ENCODE data around the gene ICE2. TPM values are rescaled to one million over a fixed set of nuclear protein-coding genes. Genes with fewer than 3 reads are reported as not detected.

The ICE2 gene
- total and polyA plus RNA-seq, 11 donors: 8.4 to 28.8 (median 21.6) TPM

DNA sequence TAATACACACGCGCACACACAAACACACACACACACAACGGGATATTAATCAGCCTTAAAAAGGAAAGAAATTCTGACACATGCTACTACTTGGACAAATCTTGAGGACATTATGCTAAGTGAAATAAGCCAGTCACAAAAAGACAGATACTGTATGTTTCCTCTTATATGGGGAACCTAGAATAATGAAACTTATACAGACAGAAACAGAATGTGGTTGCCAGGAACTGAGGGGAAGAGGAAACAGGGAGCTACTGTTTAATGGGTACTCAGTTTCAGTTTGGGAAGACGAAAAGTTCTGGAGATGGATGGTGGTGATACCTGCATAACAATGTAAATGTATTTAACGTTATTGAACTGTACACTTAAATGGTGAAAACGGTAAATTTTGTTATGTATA is 20.2 kb downstream of the ICE2 start:
- Histone ChIP-seq H3K4me3 (no peak overlapping the region), H3K36me3 (peaks cover 0 to 81% (median 38%) of the 10 kb centered on the region in 9 donors), H3K27ac (peak overlapping the region in 1 of 12 donors; percentile 13), H3K4me1 (peaks cover 0 to 6% (median 0%) of the 10 kb centered on the region in 12 donors), H3K9me3 (no peaks in the 10 kb centered on the region), H3K27me3 (no peaks in the 10 kb centered on the region)
- DNase-seq: no peak
- no peak for ATAC-seq
- TF ChIP-seq POLR2A (IDR thresholded peaks at IDR 0.05): no peak
- TF ChIP-seq, protein P1, sequence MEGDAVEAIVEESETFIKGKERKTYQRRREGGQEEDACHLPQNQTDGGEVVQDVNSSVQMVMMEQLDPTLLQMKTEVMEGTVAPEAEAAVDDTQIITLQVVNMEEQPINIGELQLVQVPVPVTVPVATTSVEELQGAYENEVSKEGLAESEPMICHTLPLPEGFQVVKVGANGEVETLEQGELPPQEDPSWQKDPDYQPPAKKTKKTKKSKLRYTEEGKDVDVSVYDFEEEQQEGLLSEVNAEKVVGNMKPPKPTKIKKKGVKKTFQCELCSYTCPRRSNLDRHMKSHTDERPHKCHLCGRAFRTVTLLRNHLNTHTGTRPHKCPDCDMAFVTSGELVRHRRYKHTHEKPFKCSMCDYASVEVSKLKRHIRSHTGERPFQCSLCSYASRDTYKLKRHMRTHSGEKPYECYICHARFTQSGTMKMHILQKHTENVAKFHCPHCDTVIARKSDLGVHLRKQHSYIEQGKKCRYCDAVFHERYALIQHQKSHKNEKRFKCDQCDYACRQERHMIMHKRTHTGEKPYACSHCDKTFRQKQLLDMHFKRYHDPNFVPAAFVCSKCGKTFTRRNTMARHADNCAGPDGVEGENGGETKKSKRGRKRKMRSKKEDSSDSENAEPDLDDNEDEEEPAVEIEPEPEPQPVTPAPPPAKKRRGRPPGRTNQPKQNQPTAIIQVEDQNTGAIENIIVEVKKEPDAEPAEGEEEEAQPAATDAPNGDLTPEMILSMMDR (IDR thresholded peaks at IDR 0.05): no peak
- intact Hi-C loops (cut with DNase I): loop anchor here in 1 of 10 donors (10.0 kb wide), 1 partner anchor 56 kb away; no protein-coding TSS in a partner anchor
- 84 to 89% (median 88%) methylated on average over 6 of the region's 6 CpGs for WGBS, 4 donors

DNA sequence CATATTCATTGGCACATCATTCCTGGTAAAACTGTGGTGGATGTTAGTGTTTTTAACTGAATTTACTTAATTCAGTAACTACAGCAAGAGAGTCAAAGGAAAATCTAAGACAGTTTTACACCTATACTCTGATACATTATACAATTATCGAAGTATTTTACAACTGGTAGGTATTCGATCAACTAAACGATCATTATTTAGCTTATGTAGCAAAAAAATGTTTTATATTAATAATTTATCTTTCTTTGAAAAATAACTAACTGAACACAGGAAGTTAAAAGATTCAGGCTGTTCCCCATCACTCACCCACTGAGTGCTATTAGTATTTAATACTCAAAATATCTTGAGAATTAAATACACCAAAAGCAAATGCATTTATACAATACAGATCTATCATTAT is 21.0 kb downstream of the ICE2 start:
- peak overlapping the region in 1 of 12 donors; percentile 13 for H3K27ac ChIP-seq
- H3K4me1 ChIP-seq: peaks cover 0 to 6% (median 0%) of the 10 kb centered on the region in 12 donors
- intact Hi-C loops (cut with DNase I): loop anchor here in 1 of 10 donors (10.0 kb wide), 1 partner anchor 57 kb away; no protein-coding TSS in a partner anchor
- TF ChIP-seq, protein P1 (IDR thresholded peaks at IDR 0.05): no peak
- TF ChIP-seq POLR2A (IDR thresholded peaks at IDR 0.05): no peak
- H3K36me3 ChIP-seq: peaks cover 0 to 81% (median 43%) of the 10 kb centered on the region in 9 donors
- DNase-seq (no peak), ATAC-seq (no peak)
- no peak overlapping the region for H3K4me3 ChIP-seq
- no peaks in the 10 kb centered on the region for H3K27me3 ChIP-seq
- 95 to 98% (median 97%) methylated on average over 3 of the region's 3 CpGs for whole genome bisulfite sequencing, 4 donors
- no peaks in the 10 kb centered on the region for H3K9me3 ChIP-seq

DNA sequence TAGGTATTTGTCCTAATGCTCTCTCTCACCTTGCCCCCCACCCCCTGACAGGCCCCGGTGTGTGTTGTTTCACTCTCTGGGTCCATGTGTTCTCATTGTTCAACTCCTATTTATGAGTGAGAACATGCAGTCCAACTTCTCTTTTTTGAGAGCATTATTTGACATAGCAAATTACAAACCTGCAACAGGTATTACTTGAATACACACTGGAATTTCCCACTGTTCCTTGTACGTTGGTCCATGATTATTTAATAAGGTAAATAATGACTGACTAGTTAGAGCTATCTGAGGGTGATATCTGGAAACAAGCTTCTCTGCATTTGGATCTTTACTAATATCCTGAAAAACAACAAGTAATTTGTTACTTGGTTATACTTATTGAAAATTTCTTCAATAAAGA is 24.1 kb downstream of the ICE2 start:
- ATAC-seq: no peak
- intact Hi-C loops (cut with DNase I): loop anchor here in 1 of 10 donors (10.0 kb wide), 1 partner anchor 60 kb away; no protein-coding TSS in a partner anchor
- DNase-seq: no peak
- no peaks in the 10 kb centered on the region for H3K27me3 ChIP-seq
- no peak overlapping the region for H3K4me3 ChIP-seq
- peaks cover 0 to 91% (median 58%) of the 10 kb centered on the region in 9 donors for H3K36me3 ChIP-seq
- no peaks in the 10 kb centered on the region for H3K9me3 ChIP-seq
- no peak overlapping the region for H3K27ac ChIP-seq
- TF ChIP-seq, protein P1 (IDR thresholded peaks at IDR 0.05): no peak
- no peak for TF ChIP-seq POLR2A (IDR thresholded peaks at IDR 0.05)
- peaks cover 0 to 6% (median 0%) of the 10 kb centered on the region in 12 donors for H3K4me1 ChIP-seq
- WGBS, 4 donors: 89 to 92% (median 90%) methylated on average over 2 of the region's 2 CpGs

DNA sequence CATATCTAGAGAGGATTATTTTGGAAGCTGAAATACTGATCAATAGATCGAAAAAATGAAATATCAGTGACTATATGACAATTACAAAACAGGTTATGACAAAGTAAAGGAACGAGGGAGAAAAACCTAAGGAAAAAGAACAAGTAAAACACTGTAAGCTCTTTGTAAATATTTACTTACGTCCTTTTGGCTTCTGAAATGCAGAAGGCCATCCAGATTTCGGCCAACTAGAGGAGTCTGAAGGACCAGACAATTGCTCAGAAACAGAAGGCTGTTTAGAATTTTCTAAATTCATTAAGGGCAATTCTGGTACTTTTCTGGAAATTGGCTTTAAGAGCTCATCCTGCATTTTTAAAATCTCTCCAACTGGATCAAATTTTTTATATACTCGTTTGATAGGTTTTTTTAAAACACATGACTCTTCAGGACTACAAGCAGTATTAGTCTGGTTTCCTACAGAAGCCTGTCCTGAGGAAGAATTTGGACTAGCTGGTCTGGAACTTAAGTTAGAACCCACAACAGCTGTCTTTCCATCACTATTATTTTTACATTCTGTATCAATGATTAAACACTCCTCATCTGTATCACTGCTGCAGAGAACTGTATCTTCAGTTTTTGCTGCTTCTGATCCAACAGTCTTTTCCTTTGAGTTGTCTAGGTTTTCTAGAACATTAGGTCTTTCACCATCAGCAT is 30.1 kb downstream of the ICE2 start:
- intact Hi-C loops (cut with DNase I): loop anchor here in 1 of 10 donors (5.0 kb wide), 1 partner anchor 92 kb away; no protein-coding TSS in a partner anchor
- Histone ChIP-seq H3K27me3 (no peaks in the 10 kb centered on the region), H3K36me3 (peaks cover 0 to 86% (median 62%) of the 10 kb centered on the region in 9 donors), H3K9me3 (no peaks in the 10 kb centered on the region), H3K4me3 (no peak overlapping the region), H3K27ac (no peak overlapping the region), H3K4me1 (peaks cover 0 to 4% (median 0%) of the 10 kb centered on the region in 12 donors)
- ATAC-seq (no peak), DNase-seq (no peak)
- TF ChIP-seq, protein P1 (IDR thresholded peaks at IDR 0.05): no peak
- no peak for TF ChIP-seq POLR2A (IDR thresholded peaks at IDR 0.05)
- 73 to 74% (median 73%) methylated on average over 5 of the region's 5 CpGs for WGBS, 4 donors
